IPS-NIHi11 (cell line): ENCODE results near the gene ACSM5.

Experiments
- DNase-seq: peaks from one replicate; pipeline ENCODE4 v3.0.0; 2012; ENCODE audit warnings: mixed read lengths, low spot score

Gene ACSM5

DNA sequence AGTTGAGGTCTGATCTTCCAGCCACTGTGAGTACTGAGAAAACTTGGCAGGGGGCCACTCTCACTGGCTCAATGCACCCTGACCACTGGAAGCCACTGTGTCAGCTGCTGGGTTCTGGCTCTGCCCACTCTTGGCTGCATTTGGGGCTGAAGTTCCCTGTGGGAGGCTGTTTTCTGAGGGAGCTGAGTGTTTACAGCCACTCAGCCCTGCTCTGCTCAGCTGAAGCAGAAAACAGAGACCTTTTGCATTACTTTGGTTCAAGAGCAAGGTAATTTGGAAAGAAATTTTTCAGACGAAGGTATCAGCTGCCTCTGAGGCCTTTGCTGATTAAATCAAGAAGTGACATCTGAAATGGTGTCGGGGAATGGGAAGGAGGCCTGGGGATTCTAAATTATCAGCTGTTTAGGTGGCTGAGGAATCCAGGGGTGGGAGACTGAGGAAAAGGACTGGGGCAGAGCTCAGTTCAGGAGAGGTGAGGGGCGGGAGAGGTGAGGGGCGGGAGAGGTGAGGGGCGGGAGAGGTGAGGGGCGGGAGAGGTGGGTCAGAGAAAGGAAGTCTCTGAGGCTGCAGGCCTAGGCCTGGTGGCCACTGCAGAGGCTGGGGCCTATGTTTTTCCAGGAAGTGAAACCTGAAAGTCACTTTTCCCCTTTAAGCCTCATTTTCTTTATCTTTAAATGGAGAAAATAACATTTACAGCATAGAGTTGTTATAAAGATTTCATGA is at the start of gene ACSM5:
Gene ACSM5 (plus strand): TSS at position 137 of the 723 bp plus-strand sequence. CDS start 1,951 bp downstream, outside the sequence.
- DNase-seq = no peak

DNA sequence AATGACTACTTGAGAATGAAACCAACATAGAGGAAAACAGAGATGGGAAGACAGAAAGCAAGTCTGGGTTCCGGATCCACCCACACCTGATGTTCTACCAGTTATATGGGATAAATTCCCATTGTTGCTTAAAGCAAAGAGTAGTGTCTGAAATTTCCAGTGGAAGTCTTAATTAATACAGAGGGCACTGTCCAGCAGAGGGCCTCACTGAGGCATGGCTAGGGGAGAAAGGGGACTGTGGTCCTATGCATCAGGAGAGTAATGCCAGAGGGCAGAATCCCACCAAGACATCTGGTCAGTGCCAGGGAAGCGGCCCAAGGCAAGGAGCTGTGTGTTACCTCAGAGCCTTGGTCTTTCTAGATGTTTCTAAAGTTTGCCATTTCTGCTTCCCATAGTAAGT is 49.3 kb upstream of the ACSM5 start:
- DNase-seq = peak; percentile 59

DNA sequence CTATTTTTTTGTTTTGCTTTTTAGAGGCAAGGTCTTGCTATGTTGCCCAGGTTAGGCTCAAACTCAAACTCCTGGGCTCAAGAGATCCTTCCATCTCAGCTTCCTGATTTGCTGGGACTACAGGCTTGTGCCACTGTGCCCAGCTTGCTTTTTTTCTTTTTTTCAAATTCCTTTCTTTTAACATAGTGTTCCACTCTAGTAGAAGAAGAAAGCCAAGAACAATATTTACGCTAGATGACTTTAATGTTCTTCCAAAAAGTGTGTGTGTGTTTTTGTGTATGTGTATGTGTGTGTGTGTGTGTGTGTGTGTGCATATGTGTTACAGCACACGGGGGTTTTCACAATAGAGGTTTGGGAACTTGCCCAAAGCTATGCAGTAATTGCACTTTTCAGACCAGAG is 46.1 kb upstream of the ACSM5 start:
- DNase-seq = no peak

DNA sequence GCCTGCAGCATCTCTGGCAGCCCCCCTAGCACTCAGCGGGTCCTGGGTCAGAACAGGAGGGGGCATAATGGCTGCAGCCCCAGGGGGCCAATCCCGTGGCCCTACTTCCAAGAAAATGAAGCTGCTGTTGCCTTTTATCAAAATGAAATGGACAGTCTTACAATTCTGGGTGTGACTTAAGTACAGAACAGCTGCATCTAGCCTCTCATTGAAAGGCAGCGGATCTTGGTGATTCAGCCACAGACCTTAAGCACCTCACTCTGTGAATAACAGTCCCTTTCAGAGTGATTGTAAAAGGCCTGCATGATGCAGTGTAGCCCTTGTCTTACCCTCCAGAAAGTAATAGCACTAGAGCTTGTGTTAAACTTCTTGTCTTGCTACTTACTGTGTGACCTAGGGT is 45.3 kb upstream of the ACSM5 start:
- no peak for DNase-seq

- DNase-seq = no peak
These were observed 39.8 kb upstream of the ACSM5 start for GRCh38 chr16:20369452-20370054.

DNA sequence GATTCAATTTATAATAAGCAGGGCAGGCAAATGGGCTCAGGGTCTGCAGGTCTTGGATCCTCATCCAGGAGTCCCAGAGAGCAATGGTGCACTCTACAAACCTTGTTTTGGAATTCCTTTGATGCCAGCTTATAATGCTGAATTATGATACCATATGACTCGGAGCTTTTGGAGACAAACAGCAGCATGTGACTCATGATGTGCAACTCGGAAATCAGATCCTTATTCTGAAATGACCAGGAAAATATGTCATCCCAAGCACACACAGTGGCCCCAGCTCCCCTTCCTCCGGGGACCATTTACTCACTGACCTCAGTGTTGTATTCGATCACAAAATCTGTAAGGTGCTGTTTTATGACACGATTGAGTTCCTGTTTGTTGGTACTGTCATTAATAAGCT is 36.6 kb upstream of the ACSM5 start:
- DNase-seq = no peak

GRCh38 chr16:20377181-20377580 is 32.2 kb upstream of the ACSM5 start:
- no peak for DNase-seq

- no peak for DNase-seq
These were observed 28.6 kb upstream of the ACSM5 start for GRCh38 chr16:20380782-20381181.

GRCh38 chr16:20382202-20382948 is 27.0 kb upstream of the ACSM5 start:
- DNase-seq = no peak

GRCh38 chr16:20383106-20384029 is 26.0 kb upstream of the ACSM5 start:
- DNase-seq = peak; percentile 81

- DNase-seq = peak; percentile 85
These were observed 23.2 kb upstream of the ACSM5 start for GRCh38 chr16:20385844-20386832.

DNA sequence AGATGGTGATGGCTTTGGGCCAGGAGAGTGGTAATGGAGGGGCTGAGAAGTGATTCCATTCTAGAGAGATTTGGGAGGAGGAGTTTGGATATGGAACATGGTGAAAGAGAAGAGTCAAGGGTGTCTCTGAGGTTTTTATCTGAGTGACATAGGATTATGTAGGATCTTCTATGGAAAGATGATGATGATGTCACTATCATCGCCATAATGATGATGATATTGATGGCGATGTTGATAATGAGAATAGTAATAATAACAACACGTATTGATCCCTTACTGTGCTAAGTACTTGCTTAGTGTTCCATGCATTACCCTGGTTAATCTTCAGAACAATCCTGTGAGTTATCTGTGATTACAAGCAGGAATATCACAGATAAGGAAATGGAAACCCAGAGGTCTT is 21.4 kb upstream of the ACSM5 start:
- no peak for DNase-seq

- no peak for DNase-seq
These were observed 20.5 kb upstream of the ACSM5 start for GRCh38 chr16:20388854-20389253.

DNA sequence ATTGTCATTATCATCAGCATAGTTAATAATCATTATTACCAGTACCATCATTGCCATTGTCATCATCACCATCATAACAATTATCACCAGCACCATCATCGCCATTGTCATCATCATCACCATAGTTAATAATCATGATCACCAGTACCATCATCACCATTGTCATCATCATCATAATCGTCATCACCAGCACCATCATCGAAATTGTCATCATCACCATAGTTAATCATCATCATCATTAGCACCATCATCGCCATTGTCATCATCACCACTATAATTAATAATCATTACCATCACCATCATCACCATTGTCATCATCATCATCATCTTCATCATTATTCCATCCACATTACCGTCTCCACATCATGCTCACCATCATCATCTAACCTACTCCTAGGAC is 18.3 kb upstream of the ACSM5 start:
- DNase-seq = no peak

DNA sequence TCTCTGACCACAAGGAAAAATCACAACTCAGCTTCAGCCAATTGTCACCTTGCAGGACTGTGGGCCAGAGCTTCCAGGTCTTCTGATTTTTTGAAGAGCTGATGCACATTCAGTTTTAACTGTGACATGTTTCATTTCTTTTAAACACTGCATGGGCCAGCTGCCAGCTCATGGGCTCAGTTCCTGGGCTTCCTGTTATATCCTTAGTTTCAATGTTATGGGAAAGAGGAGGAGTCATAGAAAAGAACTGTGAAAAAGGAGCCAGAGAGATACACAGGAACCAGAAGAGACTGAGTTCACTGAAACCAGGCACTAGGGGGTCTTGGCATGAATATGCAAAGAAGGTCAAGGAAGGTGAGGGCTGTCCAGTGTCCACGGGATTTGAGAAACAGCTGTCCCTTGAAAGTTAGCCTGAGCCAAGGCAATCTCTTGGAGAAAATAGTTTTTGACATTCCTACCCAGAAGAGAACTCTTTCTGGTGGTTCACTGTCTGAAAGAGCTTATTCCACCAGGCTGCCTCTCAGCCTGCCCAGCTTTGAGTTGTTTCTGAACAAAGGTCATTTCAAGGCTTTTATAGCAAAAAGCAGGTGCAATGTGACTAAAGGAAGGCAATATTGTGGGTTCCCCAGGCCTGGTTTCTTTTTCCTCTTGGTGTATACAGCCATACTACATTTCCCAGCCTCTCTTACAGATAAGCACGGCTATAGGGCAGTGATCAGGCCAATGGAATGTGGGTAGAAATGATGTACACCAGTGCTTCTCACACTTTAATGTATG is 15.3 kb upstream of the ACSM5 start:
- no peak for DNase-seq

GRCh38 chr16:20395946-20396345 is 13.4 kb upstream of the ACSM5 start:
- no peak for DNase-seq

DNA sequence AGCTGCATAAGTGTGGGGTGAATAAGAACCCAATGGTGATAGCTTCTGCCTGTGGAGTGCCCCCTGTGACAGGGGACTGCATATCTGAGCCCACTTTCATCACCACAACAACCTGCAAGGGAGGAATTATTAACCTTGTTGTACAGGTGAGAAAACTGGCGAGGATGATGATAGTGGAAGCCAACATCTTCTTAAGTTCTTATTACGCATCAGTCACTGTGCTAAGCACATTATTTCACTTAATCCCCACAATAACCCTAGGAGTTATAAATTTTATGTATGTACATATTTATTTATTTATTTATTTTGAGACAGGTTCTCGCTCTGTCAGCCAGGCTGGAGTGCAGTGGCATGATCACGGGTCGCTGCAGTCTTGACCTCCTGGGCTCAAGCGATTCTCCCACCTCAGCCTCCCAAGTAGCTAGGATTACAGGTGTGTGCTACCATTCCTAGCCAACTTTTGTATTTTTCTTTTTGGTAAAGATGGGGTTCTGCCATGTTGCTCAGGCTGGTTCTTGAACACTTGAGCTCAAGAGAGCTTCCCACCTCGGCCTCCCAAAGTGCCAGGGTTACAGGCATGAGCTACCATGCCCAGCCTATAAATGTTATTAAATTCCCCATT is 12.4 kb upstream of the ACSM5 start:
- DNase-seq = no peak

- DNase-seq = no peak
These were observed 11.8 kb upstream of the ACSM5 start for GRCh38 chr16:20397468-20398074.

DNA sequence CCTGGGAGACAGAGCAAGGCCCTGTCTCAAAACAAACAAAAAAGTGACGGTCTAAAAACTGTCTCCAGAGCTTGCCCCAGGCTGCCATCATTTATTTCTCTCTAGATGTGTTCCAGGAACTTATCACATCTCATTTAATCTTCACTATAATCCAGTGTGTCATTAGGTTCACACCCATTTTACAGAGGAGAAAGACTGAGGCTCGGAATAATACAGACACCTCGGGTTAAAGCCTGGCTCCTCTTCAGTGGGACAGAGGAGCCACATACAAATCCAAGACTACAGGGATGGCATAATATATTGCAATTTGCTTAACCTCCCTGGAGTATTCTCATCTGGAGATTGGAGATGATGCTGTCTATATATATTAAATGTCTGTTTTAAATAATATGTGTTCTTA is 10.7 kb upstream of the ACSM5 start:
- DNase-seq = no peak
